Stimulated activated naive CD4-positive, alpha-beta T cell treated with Interleukin-2 at 50 U/mL for 16 hours (primary cell): ENCODE measurements around the gene PARD3B.

Source experiments
- DNase-seq: peaks from one replicate; lab custom pipeline; 2025; lab: John Stamatoyannopoulos, UW

PARD3B gene

GRCh38 chr2:204753841-204754240 lies 208.6 kb downstream of the PARD3B start:
- DNase-seq: no peak

GRCh38 chr2:204754898-204755297 lies 209.6 kb downstream of the PARD3B start:
- DNase-seq: no peak

DNA sequence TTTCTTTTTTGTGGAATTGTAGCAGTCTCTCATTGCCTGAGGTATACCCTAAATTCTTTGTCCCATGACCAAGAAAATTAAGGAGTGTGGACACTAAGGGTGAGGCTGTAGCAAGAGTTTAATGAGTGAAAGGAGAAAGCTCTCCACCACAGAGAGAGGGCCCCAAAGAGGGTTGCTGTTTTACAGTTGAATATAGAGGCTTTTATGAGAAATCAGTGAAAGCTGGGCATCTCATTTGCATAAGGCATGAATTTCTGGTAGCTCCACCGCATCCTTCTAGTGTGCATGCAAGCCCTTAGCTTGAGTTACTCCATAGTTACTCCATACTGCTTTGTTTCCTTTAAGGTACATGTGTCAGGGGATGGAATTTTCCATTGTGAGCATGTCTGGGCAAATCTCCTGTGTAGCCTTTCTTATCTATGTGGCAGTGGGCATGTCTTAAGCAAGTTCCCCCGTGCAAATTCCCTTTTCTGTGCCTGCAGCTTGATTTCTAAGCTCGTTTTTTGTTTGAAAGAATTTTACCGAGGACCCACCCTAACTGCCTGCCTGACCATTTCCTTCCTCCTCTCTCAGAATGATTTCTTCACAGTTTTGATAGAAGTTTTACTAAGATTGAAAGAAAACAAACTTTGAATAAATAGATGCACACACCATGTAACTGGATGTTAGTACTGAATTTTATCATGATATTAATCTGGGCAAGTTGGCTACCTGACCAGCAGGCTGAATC lies 218.9 kb downstream of the PARD3B start:
- no peak for DNase-seq

DNA sequence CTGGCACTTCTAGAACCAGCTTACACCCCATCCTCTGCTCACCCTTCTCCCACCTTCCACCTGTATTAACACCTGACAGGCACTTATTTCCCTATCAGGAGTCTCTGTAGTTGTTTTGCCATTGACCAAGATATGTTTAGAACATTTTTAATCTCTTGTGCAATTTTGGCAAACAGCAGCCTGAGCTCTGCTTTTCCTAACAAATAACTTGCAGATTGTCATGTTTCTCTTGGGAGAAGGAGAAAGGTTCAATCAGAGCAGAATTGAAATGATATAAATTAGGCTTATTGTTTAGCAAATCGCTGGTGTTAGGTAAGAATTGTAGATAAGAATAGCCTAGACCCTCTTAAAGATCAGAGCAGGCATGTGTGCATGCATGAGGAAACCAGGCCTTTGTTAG lies 225.5 kb downstream of the PARD3B start:
- no peak for DNase-seq

DNA sequence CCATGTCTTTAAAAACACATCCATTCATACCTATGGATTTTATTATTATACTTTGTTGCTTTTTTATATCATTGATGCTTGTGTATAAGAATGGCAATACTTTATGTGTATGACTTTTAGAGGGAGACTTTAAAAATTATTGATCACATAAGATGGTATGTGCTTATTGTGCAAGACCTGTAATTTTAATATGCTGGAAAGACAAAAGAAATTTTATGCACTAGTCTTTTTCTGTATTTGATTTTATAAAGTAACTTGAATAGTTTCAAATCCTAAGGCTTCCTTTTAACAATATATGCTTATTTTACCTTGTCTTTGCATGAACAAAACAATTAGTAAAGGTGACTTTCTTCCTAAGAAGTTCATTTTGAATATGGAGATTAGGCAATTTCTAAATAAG lies 226.4 kb downstream of the PARD3B start:
- no peak for DNase-seq

GRCh38 chr2:204772546-204772945 lies 227.3 kb downstream of the PARD3B start:
- DNase-seq: no peak

- DNase-seq: no peak
Measured at GRCh38 chr2:204775766-204776165, 230.5 kb downstream of the PARD3B start.

DNA sequence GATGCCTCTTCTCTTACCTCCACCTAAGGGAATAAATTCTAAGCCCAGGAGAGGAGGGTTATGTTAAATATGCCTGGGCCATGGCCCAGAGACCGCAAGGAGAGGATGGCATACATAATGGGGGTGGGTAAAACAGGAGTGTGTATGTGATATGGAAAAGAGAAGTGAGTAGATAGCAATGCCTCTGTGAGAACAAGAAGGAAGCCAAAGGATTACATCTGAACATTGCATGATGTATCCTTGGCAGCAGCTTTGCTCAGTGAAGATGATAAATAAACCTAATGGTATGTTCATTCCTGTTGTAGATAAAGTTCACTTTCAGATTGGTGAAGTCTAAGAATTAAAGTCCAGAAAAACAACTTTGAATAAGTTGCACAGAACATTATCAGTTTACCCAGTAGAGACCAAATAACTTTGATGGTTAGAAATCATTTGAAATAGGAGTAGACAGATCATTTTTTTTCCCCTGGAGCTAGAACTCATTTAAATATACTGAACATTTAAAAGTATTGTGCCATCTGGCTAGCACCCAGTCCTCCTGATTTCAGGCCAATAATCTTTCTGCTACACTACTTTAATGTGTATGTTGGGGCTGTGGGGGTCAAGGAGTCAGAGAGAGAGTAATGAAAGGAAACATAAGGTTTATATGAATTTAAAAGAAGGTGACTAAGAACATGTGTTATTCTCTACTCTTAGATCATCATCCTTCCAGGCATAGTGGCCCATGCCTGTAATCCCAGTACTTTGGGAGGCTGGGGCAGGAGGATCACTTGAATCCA lies 231.7 kb downstream of the PARD3B start:
- no peak for DNase-seq

GRCh38 chr2:204779771-204780170 lies 234.5 kb downstream of the PARD3B start:
- DNase-seq: no peak

- no peak for DNase-seq
Measured at GRCh38 chr2:204781941-204782340, 236.7 kb downstream of the PARD3B start.

GRCh38 chr2:204790076-204790475 lies 244.8 kb downstream of the PARD3B start:
- DNase-seq: no peak

- no peak for DNase-seq
Measured at GRCh38 chr2:204791230-204791629, 246.0 kb downstream of the PARD3B start.

DNA sequence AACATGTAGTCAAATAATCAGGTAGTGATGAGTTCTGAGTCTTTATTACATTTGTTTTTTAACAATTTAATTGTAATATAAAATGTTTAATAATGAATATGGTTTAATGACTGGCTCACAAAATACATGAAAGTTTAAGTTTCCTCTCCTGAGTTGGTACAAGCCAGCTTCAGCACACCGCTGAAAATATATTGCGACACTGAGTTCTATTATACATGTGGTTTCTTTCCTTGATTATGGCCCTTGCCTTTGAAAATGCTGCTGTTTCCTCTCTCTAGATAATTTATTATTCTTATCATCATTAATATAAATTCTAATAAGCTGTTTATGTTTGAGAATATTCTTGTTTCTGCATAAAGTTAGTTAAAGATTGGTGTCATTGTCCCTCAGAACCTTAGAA lies 249.3 kb downstream of the PARD3B start:
- DNase-seq: no peak

DNA sequence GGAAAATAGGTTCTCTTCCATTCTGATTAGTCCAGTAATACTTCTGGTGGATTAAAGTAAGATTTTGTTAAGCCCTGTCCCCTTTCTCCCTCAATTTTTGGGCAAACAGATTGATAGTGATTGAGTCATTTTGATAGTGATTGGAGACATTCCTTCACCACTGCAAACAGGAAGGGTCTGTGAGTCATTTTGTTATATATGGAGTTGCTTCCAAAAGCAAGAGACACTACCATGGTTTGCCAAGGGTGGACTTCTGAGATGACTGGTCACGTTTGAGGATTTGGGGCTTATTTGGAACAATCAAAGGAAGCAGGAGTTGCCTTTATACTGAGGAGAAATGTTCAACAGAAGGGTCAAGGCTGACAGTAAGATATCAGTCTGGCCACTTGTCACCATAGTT lies 249.9 kb downstream of the PARD3B start:
- DNase-seq: no peak

- DNase-seq: no peak
Measured at GRCh38 chr2:204796581-204796980, 251.3 kb downstream of the PARD3B start.

DNA sequence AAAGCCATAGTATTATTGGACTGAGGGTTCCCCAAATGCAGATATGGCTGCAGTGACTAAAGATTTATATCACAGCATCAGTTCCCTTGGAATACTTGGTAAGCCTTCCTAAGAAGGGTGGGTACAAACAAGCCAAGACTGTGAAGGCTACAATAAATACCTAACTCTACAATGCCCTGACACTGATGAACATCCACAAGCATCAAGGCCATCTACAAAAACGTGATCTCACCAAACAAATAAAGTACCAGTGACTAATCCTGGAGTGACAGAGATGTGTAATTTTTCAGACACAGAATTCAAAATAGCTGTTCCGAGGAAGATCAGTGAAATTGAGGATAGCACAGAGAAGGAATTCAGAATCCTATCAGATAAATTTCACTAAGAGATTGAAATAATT lies 254.5 kb downstream of the PARD3B start:
- DNase-seq: no peak

GRCh38 chr2:204808494-204808893 lies 263.2 kb downstream of the PARD3B start:
- DNase-seq: no peak

GRCh38 chr2:204824751-204825453 lies 279.6 kb downstream of the PARD3B start:
- DNase-seq: no peak

DNA sequence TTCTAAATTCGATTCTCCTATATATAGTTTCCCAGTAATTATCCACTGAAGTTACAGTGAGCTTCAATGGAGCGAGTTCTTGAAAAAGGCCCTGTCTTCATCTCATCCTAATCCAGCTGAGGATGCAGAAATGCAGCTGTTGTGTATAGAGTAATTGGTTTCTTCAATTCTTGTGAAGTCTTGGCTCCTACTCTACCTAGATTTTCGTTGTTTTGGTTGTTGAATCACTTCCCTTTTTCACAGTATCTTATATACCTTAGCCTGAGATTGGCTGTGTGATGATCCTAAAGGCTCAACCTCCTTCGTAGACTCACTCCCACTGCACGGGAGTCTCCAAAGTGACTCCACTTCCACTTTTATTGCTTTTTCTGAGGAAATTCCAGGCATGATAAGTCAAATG lies 280.4 kb downstream of the PARD3B start:
- DNase-seq: no peak

- DNase-seq: no peak
Measured at GRCh38 chr2:204827701-204828590, 282.7 kb downstream of the PARD3B start.

- no peak for DNase-seq
Measured at GRCh38 chr2:204834716-204835384, 289.6 kb downstream of the PARD3B start.
